ENCODE data around the gene ANKRD53.

Gene ANKRD53

GRCh38 chr2:70936165-70936978 lies 42.1 kb upstream of the ANKRD53 start:
- TF ChIP-seq, protein P1, sequence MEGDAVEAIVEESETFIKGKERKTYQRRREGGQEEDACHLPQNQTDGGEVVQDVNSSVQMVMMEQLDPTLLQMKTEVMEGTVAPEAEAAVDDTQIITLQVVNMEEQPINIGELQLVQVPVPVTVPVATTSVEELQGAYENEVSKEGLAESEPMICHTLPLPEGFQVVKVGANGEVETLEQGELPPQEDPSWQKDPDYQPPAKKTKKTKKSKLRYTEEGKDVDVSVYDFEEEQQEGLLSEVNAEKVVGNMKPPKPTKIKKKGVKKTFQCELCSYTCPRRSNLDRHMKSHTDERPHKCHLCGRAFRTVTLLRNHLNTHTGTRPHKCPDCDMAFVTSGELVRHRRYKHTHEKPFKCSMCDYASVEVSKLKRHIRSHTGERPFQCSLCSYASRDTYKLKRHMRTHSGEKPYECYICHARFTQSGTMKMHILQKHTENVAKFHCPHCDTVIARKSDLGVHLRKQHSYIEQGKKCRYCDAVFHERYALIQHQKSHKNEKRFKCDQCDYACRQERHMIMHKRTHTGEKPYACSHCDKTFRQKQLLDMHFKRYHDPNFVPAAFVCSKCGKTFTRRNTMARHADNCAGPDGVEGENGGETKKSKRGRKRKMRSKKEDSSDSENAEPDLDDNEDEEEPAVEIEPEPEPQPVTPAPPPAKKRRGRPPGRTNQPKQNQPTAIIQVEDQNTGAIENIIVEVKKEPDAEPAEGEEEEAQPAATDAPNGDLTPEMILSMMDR (IDR thresholded peaks at IDR 0.05): no peak
- TF ChIP-seq ZFX (IDR thresholded peaks at IDR 0.05; ENCODE audit: borderline replicate concordance): no peak
- no peak overlapping the region for H3K27ac ChIP-seq

- TF ChIP-seq ZFX (IDR thresholded peaks at IDR 0.05; ENCODE audit: borderline replicate concordance): no peak
- TF ChIP-seq, protein P1 (IDR thresholded peaks at IDR 0.05): no peak
- H3K27ac ChIP-seq: no peak overlapping the region
Observed at GRCh38 chr2:70936979-70937811, 41.2 kb upstream of the ANKRD53 start.

- no peak for TF ChIP-seq ZFX (IDR thresholded peaks at IDR 0.05; ENCODE audit: borderline replicate concordance)
- TF ChIP-seq, protein P1 (IDR thresholded peaks at IDR 0.05): no peak
- no peak overlapping the region for H3K27ac ChIP-seq
Observed at GRCh38 chr2:70937866-70938585, 40.4 kb upstream of the ANKRD53 start.

GRCh38 chr2:70938586-70938950 lies 39.9 kb upstream of the ANKRD53 start:
- TF ChIP-seq, protein P1 (IDR thresholded peaks at IDR 0.05): no peak
- TF ChIP-seq ZFX (IDR thresholded peaks at IDR 0.05; ENCODE audit: borderline replicate concordance): no peak
- H3K27ac ChIP-seq: no peak overlapping the region

DNA sequence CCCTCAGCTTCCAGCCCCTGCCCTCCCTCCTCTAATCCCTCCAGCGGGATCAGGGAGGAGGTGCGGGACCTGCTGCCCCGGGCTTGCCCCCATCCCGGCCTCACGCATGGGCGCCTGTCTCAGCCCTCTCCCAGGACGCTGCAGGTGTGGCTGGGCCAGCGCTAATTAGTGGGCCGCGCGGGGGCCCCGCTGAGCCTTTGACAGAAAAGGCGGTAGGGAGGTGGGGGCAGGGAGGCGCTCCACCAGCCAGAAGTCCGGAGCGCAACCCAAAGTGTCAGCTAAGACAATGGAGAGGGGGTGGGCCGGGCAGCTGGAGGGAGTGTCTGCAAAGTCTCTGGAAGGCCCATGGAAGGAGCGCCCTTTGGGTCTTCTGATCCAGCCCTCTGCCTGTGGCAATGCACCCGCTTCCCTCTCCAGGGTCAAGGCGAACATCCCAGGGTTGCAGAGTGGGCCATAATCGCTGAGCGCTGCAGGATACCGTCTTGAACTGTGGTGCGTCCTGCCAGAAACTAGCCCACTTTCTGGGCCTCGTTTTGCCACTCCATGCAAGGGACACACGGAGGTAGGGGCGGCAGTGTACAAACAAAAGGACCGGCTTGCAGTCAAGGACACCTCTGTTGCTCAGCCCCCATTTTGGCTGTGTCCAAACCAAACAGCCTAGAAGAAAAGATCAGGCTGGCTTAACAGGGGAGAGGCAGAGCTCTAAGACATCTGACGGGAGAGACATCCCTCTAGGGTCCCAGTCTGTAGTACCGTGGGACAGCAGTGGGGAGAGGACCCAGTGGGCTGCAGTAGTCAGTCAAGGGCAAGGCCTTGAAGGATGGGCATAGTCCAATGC lies 39.2 kb upstream of the ANKRD53 start:
- H3K27ac ChIP-seq: no peak overlapping the region
- no peak for TF ChIP-seq ZFX (IDR thresholded peaks at IDR 0.05; ENCODE audit: borderline replicate concordance)
- TF ChIP-seq, protein P1 (IDR thresholded peaks at IDR 0.05): no peak

GRCh38 chr2:70939839-70940580 lies 38.4 kb upstream of the ANKRD53 start:
- no peak overlapping the region for H3K27ac ChIP-seq
- no peak for TF ChIP-seq ZFX (IDR thresholded peaks at IDR 0.05; ENCODE audit: borderline replicate concordance)
- TF ChIP-seq, protein P1 (IDR thresholded peaks at IDR 0.05): no peak
